Thyroid gland (tissue), 4 donors: Measurements from ENCODE around the gene MCF2L. TPM values are rescaled to one million over a fixed set of nuclear protein-coding genes. Genes with fewer than 3 reads are reported as not detected.

Experiments
- DNase-seq, 2 donors: peaks; one replicate each; pipeline ENCODE4 v3.0.0-alpha.2; 2019
- H3K27ac ChIP-seq, 3 donors: fragments of 200-600 bp; sonication (generic); 1 replicate in 2 of 3; 2 replicates in 1 of 3; pipeline ENCODE4 v1.5.1; 2016 to 2019; ENCODE audit warnings: mild to moderate bottlenecking in 1 of 3, moderate library complexity in 1 of 3
- H3K27me3 ChIP-seq: fragments of 200-600 bp; sonication (generic); one replicate; pipeline ENCODE4 v1.5.1; 2019
- H3K36me3 ChIP-seq, 2 donors: fragments of 200-600 bp; sonication (generic); one replicate each; pipeline ENCODE4 v1.5.1; 2016 to 2019
- H3K4me1 ChIP-seq, 2 donors: fragments of 200-600 bp; sonication (generic); one replicate each; pipeline ENCODE4 v1.5.1; 2017 to 2019
- H3K4me3 ChIP-seq, 3 donors: fragments of 200-600 bp; sonication (generic); replicated peaks in 1 of 3; 1 replicate in 2 of 3; 2 replicates in 1 of 3; pipeline ENCODE4 v1.5.1; 2016; ENCODE audit warnings: mild to moderate bottlenecking in 1 of 3
- H3K9me3 ChIP-seq: fragments of 200-600 bp; sonication (generic); one replicate; pipeline ENCODE4 v1.5.1; 2017
- POLR2A ChIP-seq, 2 donors: fragments of 450-650 bp; IDR thresholded peaks; one replicate each; pipeline ENCODE4 v1.6.1; 2017; ENCODE audit warnings: antibody characterized with exemption in 2 of 2, mild to moderate bottlenecking in 2 of 2, moderate library complexity in 1 of 2
- WGBS, 2 donors: methylation state at CpG; one replicate each; pipeline ENCODE4 v1.1.5; 2017; 5-methylcytosine and 5-hydroxymethylcytosine counted together
- intact Hi-C: fragments of 100-400 bp; cut with DNase I; formaldehyde crosslinking; loops from one replicate; pipeline ENCODE4 v1.15.1; 2023
- total RNA-seq, 4 donors: library from RNA; depleted of rRNA; stranded (reverse); fragments of >200 nt; gene quantifications; one replicate each; pipeline ENCODE4 v1.2.3, GENCODE V29; 2016
- TF ChIP-seq, protein P1 (sequence below), 6 experiments: fragments of 200-600 bp in 3 of 6; fragments of 450-650 bp in 3 of 6; sonication (generic) in 3 of 6; IDR thresholded peaks; one replicate each; pipeline ENCODE4 v1.5.1; 2016 to 2019; ENCODE audit warnings: antibody characterized with exemption in 6 of 6, mild to moderate bottlenecking in 2 of 6, inconsistent platforms in 1 of 6, moderate library complexity in 1 of 6

MCF2L gene
- total RNA-seq, 4 donors from 2014 or later: 35.6 to 83.4 (median 43.6) TPM

DNA sequence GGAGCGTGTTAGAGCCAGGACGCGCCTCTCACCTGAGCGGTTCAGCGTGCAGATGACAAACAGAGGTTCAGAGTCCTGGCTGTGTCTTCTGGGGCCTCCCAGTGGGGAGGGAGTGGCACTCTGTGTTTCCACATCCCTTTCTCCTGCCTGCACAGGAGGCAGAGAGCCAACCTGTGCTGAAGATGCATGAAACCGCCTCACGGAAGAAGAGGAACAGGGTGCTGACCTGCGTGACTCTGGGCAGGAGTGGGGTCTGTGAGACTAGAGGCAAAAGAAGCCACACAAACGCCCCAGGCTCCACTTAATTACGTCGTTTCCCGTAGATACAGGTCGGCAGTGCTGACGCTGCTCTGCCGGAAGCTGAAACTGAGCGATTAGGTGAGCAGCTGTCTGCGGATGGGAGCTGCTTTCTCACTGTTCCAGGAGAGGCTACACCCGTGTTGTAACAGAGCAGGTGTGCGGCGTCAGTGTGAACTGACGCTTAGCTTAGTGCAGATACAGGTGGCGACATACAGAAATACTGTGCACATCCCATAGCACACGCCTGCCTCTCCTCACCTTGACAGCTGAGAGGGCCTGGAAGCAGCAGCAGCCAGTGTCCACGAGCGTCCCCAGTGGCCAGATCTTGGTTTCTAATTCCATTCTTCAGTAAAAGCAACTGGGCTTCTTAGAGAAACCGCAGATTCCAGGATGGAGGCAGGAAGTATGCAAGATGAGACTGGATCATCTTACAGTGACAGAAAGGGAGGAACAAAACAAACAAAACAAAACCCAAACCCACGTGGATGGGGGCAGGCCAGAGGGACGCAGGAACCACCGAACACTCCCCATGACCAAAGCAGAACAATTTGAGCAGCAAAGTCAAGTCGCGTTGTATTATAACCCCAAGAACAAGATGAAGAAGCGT is 37.7 kb upstream of the MCF2L start:
- Histone ChIP-seq H3K9me3 (no peaks in the 10 kb centered on the region), H3K27me3 (no peaks in the 10 kb centered on the region), H3K27ac (no peak overlapping the region), H3K4me3 (no peak overlapping the region), H3K4me1 (peaks cover 10 to 11% of the 10 kb centered on the region in 2 donors), H3K36me3 (no peaks in the 10 kb centered on the region)
- intact Hi-C loops: no loop called here
- TF ChIP-seq POLR2A (IDR thresholded peaks at IDR 0.05): no peak
- TF ChIP-seq, protein P1, sequence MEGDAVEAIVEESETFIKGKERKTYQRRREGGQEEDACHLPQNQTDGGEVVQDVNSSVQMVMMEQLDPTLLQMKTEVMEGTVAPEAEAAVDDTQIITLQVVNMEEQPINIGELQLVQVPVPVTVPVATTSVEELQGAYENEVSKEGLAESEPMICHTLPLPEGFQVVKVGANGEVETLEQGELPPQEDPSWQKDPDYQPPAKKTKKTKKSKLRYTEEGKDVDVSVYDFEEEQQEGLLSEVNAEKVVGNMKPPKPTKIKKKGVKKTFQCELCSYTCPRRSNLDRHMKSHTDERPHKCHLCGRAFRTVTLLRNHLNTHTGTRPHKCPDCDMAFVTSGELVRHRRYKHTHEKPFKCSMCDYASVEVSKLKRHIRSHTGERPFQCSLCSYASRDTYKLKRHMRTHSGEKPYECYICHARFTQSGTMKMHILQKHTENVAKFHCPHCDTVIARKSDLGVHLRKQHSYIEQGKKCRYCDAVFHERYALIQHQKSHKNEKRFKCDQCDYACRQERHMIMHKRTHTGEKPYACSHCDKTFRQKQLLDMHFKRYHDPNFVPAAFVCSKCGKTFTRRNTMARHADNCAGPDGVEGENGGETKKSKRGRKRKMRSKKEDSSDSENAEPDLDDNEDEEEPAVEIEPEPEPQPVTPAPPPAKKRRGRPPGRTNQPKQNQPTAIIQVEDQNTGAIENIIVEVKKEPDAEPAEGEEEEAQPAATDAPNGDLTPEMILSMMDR (IDR thresholded peaks at IDR 0.05): peak in 4 of 6 experiments; percentile 18 to 40 (median 30)
- DNase-seq: no peak
- 78 to 81% methylated on average over 32 of the region's 32 CpGs for WGBS, 2 donors

GRCh38 chr13:112932971-112933370 is 36.0 kb upstream of the MCF2L start:
- no peaks in the 10 kb centered on the region for H3K36me3 ChIP-seq
- H3K27me3 ChIP-seq: no peaks in the 10 kb centered on the region
- WGBS, 2 donors: 84 to 85% methylated on average over 9 of the region's 9 CpGs
- no peak for DNase-seq
- peaks cover 10 to 11% of the 10 kb centered on the region in 2 donors for H3K4me1 ChIP-seq
- H3K9me3 ChIP-seq: no peaks in the 10 kb centered on the region
- no peak overlapping the region for H3K27ac ChIP-seq
- TF ChIP-seq POLR2A (IDR thresholded peaks at IDR 0.05): no peak
- TF ChIP-seq, protein P1 (IDR thresholded peaks at IDR 0.05): no peak
- intact Hi-C loops: no loop called here
- H3K4me3 ChIP-seq: no peak overlapping the region

- H3K9me3 ChIP-seq: no peaks in the 10 kb centered on the region
- no peak for DNase-seq
- no peak overlapping the region for H3K4me3 ChIP-seq
- no peak overlapping the region for H3K27ac ChIP-seq
- no peak for TF ChIP-seq POLR2A (IDR thresholded peaks at IDR 0.05)
- TF ChIP-seq, protein P1 (IDR thresholded peaks at IDR 0.05): no peak
- 85 to 97% methylated on average over 7 of the region's 7 CpGs for WGBS, 2 donors
- intact Hi-C loops: no loop called here
- H3K36me3 ChIP-seq: no peaks in the 10 kb centered on the region
- H3K27me3 ChIP-seq: no peaks in the 10 kb centered on the region
- H3K4me1 ChIP-seq: peaks cover 10% of the 10 kb centered on the region in 2 donors
Measured at GRCh38 chr13:112933649-112934048, 35.4 kb upstream of the MCF2L start.

- WGBS, 2 donors: 56 to 80% methylated on average over 6 of the region's 6 CpGs
- Histone ChIP-seq H3K27ac (no peak overlapping the region), H3K27me3 (no peaks in the 10 kb centered on the region), H3K9me3 (no peaks in the 10 kb centered on the region), H3K36me3 (no peaks in the 10 kb centered on the region), H3K4me1 (peaks cover 5 to 6% of the 10 kb centered on the region in 2 donors), H3K4me3 (no peak overlapping the region)
- no peak for DNase-seq
- intact Hi-C loops: no loop called here
- TF ChIP-seq, protein P1 (IDR thresholded peaks at IDR 0.05): no peak
- no peak for TF ChIP-seq POLR2A (IDR thresholded peaks at IDR 0.05)
Measured at GRCh38 chr13:112934078-112934477, 34.9 kb upstream of the MCF2L start.

DNA sequence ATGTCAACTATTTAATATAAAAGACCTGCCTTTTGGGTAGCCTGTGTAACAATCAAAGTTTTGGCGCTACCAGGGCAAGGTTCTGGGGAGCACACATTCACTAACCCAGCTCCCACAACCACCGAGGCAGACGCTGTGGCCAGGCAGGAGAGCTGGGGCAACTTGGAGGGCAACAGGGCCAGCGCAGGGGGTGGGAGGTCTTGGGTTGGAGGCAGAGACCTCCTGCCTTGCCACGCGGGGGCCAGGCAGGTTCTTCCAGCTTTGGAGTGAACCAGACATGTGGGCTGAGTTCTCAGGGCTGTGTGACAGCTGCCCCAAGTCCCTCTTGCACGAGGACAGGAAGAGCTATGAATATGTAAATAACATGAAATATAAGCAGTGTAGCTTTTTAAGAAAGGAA is 30.3 kb upstream of the MCF2L start:
- Histone ChIP-seq H3K36me3 (no peaks in the 10 kb centered on the region), H3K27me3 (no peaks in the 10 kb centered on the region), H3K27ac (no peak overlapping the region), H3K4me3 (no peak overlapping the region), H3K4me1 (peaks cover under 1 to 7% of the 10 kb centered on the region in 2 donors), H3K9me3 (no peaks in the 10 kb centered on the region)
- intact Hi-C loops: no loop called here
- TF ChIP-seq, protein P1 (IDR thresholded peaks at IDR 0.05): no peak
- TF ChIP-seq POLR2A (IDR thresholded peaks at IDR 0.05): no peak
- 77 to 84% methylated on average over 7 of the region's 7 CpGs for WGBS, 2 donors
- DNase-seq: no peak
